GM12878 (cell line): ENCODE results near the gene TTLL7. TPM values are rescaled to one million over a fixed set of nuclear protein-coding genes. Genes with fewer than 3 reads are reported as not detected.
"Not testable (repeated sequence)": the region's sequence is repeated elsewhere in the genome, so short reads cannot be mapped to it uniquely, and the experiment has no call there.

Experiments used
- ATAC-seq: fragments of 200-7000 bp; cut with Tn5 transposase; 3 replicates; pipeline ENCODE4 v1.9.1; 2020; ENCODE audit warnings: mild to moderate bottlenecking, moderate library complexity
- BruUV-seq: library from RNA; stranded (reverse); fragments of 400-500 nt; replicated peaks from 2 replicates; lab custom pipeline; 2021; lab: Mats Ljungman, UMichigan
- CTCF ChIA-PET: fragments of 300-600 bp; sonication (Branson Sonifier 250); formaldehyde crosslinking; extraction: SDS; loops from one replicate; lab custom pipeline; 2021; ENCODE audit warnings: inconsistent platforms; lab: Yijun Ruan, JAX
- POLR2A ChIA-PET: fragments of 350-600 bp; formaldehyde crosslinking; extraction: SDS; loops from one replicate; lab custom pipeline; 2021; ENCODE audit warnings: inconsistent platforms; lab: Charles Lee
- RAD21 ChIA-PET: fragments of 300-600 bp; sonication (Branson Sonifier 250); formaldehyde crosslinking; loops from one replicate; lab custom pipeline; 2023; ENCODE audit warnings: antibody characterized with exemption; ENCODE audit not compliant: unreplicated experiment; lab: Charles Lee
- SMC1A ChIA-PET: fragments of 300-600 bp; sonication (Branson Sonifier 250); formaldehyde crosslinking; loops from one replicate; lab custom pipeline; 2023; ENCODE audit not compliant: unreplicated experiment, uncharacterized antibody; lab: Charles Lee
- DNase-seq: peaks from one replicate; pipeline ENCODE4 v3.0.0-alpha.2; 2011; ENCODE audit warnings: low read depth, low spot score
- FAIRE-seq: peaks from 3 replicates; lab custom pipeline; 2011; peaks lifted over from hg19 to GRCh38; lab: Jason Lieb, UNC
- H2AFZ ChIP-seq: 2 replicates; pipeline ENCODE4 v1.6.0; 2011; ENCODE audit warnings: low read depth, low read length, control low read depth; ENCODE audit not compliant: control insufficient read depth
- H3K27ac ChIP-seq: 2 replicates; pipeline ENCODE4 v1.5.1; 2011; ENCODE audit warnings: control low read depth; ENCODE audit not compliant: control insufficient read depth, insufficient read depth
- H3K27me3 ChIP-seq, 2 experiments: replicated peaks in 1 of 2; 2 replicates each; pipeline versions ENCODE4 v1.6.0 to v1.6.1; 2011; ENCODE audit warnings: low read length in 1 of 2; ENCODE audit not compliant: control insufficient read depth in 2 of 2, insufficient read depth in 2 of 2
- H3K36me3 ChIP-seq, 2 experiments: 2 replicates each; pipeline ENCODE4 v1.5.1; 2011; ENCODE audit warnings: low read length in 1 of 2; ENCODE audit not compliant: control insufficient read depth in 2 of 2, insufficient read depth in 2 of 2
- H3K4me1 ChIP-seq: 2 replicates; pipeline ENCODE4 v1.6.1; 2011; ENCODE audit warnings: mild to moderate bottlenecking, low read length, moderate library complexity, mixed read lengths; ENCODE audit not compliant: control insufficient read depth, insufficient read depth
- H3K4me2 ChIP-seq: 2 replicates; pipeline ENCODE4 v1.6.0; 2011; ENCODE audit warnings: control low read depth; ENCODE audit not compliant: control insufficient read depth, insufficient read depth
- H3K4me3 ChIP-seq: fragments of 200-600 bp; sonication (generic); 2 replicates; pipeline ENCODE4 v1.5.1; 2016
- H3K79me2 ChIP-seq: 2 replicates; pipeline ENCODE4 v1.6.0; 2011; ENCODE audit warnings: low read length; ENCODE audit not compliant: control insufficient read depth, insufficient read depth
- H3K9ac ChIP-seq: 2 replicates; pipeline ENCODE4 v1.8.0; 2011; ENCODE audit warnings: low read length, control low read depth, mixed read lengths; ENCODE audit not compliant: control insufficient read depth, insufficient read depth
- H3K9me3 ChIP-seq: replicated peaks from 3 replicates; pipeline ENCODE4 v1.5.1; 2011; ENCODE audit warnings: mild to moderate bottlenecking, low read length; ENCODE audit not compliant: control insufficient read depth, insufficient read depth
- H4K20me1 ChIP-seq: 2 replicates; pipeline ENCODE4 v1.6.0; 2011; ENCODE audit not compliant: control insufficient read depth, insufficient read depth
- PAX5 ChIP-seq: IDR thresholded peaks from 2 replicates; pipeline ENCODE4 v1.6.1; 2011; ENCODE audit warnings: low read depth, low read length, borderline replicate concordance
- RAD21 ChIP-seq: IDR thresholded peaks from 2 replicates; pipeline ENCODE4 v1.6.1; 2011; ENCODE audit warnings: mild to moderate bottlenecking, low read depth, low read length, moderate library complexity; ENCODE audit not compliant: insufficient read depth
- RAD51 ChIP-seq: fragments of 450-650 bp; IDR thresholded peaks from 2 replicates; pipeline ENCODE4 v1.6.1; 2016; ENCODE audit warnings: moderate library complexity, mild to moderate bottlenecking, inconsistent platforms
- TBL1XR1 ChIP-seq: IDR thresholded peaks from 2 replicates; pipeline ENCODE4 v1.6.1; 2012; ENCODE audit warnings: low read depth, low read length, improper control_type of control experiment
- WGBS: methylation state at CpG from one replicate; pipeline ENCODE4 v1.1.6; 2016; ENCODE audit warnings: low lambda C conversion rate; ENCODE audit not compliant: insufficient replicate concordance, insufficient coverage; ENCODE audit errors: missing lambda C conversion rate; 5-methylcytosine and 5-hydroxymethylcytosine counted together
- in situ Hi-C: fragments of 300-500 bp; cut with MboI; formaldehyde crosslinking; loops from 9 replicates; pipeline ENCODE4 v1.14.3; 2018; ENCODE audit warnings: mixed read lengths
- intact Hi-C: fragments of 100-400 bp; cut with micrococcal nuclease; formaldehyde crosslinking; loops from one replicate; pipeline ENCODE4 v1.14.2; 2022; ENCODE audit not compliant: unreplicated experiment
- polyA plus RNA-seq, 11 experiments: library from polyadenylated mRNA; depleted of rRNA in 4 of 11; unstranded in 6 of 11; stranded (reverse) in 5 of 11; fragments of >200 nt; fragmentation: Nextera tagmentation in 4 of 11; fragmentation: Illumina TruSeq in 1 of 11; extraction: Ambion mirVana in 4 of 11; extraction: Trizol in 1 of 11; gene quantifications; 1 replicate in 1 of 11; 2 replicates in 10 of 11; pipeline versions ENCODE4 v1.2.1 to v1.2.3, GENCODE V29; 2011 to 2016; ENCODE audit warnings: inconsistent platforms in 2 of 11, missing spikeins in 2 of 11, low read depth in 1 of 11
- total RNA-seq, 4 experiments: library from RNA; depleted of rRNA in 3 of 4; stranded (reverse); fragments of >200 nt in 3 of 4; fragmentation: Illumina TruSeq in 1 of 4; extraction: Trizol in 1 of 4; gene quantifications; 2 replicates each; pipeline versions ENCODE4 v1.2.1 to v1.2.3, GENCODE V29; 2013 to 2021
- TF ChIP-seq, protein P1 (sequence below), 3 experiments: IDR thresholded peaks in 2 of 3; conservative IDR thresholded peaks in 1 of 3; 2 replicates each; pipeline ENCODE4 v1.5.1; 2011; ENCODE audit warnings: low read depth in 3 of 3, low read length in 3 of 3, mild to moderate bottlenecking in 3 of 3, control low read depth in 2 of 3, moderate library complexity in 2 of 3, inconsistent platforms in 1 of 3, mixed read lengths in 1 of 3; ENCODE audit not compliant: control insufficient read depth in 2 of 3, insufficient read depth in 1 of 3; ENCODE audit errors: extremely low read depth in 1 of 3

The TTLL7 gene
- total and polyA plus RNA-seq, 10 of the 15 experiments (the other 5 are each of a cell fraction or from before 2014, with no cell fraction given) = 0.03 to 1.4 (median 0.61) TPM

DNA sequence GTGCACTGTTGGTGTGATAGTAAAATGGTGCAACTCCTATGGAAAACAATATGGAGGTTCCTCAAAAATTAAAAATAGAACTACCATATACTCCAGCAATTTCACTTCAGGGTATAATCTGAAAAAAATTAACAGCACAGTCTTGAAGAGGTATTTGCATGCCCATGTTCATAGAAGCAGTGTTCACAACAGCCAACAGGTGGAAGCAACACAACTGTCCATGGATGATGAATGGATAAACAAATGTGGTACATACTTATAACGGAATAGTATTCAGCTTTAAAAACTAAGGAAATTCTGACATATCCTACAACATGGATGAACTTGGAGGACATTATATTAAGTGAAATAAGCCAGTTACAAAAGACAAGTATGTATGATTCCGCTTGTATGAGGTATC is 8.2 kb downstream of the TTLL7 start:
- no peak overlapping the region for H3K9ac ChIP-seq
- RAD21 ChIA-PET = no interaction called here
- TF ChIP-seq RAD21 (peak; percentile 10; the same call in 1 of the 2 replicates), PAX5 (no peak)
- TF ChIP-seq, protein P1, sequence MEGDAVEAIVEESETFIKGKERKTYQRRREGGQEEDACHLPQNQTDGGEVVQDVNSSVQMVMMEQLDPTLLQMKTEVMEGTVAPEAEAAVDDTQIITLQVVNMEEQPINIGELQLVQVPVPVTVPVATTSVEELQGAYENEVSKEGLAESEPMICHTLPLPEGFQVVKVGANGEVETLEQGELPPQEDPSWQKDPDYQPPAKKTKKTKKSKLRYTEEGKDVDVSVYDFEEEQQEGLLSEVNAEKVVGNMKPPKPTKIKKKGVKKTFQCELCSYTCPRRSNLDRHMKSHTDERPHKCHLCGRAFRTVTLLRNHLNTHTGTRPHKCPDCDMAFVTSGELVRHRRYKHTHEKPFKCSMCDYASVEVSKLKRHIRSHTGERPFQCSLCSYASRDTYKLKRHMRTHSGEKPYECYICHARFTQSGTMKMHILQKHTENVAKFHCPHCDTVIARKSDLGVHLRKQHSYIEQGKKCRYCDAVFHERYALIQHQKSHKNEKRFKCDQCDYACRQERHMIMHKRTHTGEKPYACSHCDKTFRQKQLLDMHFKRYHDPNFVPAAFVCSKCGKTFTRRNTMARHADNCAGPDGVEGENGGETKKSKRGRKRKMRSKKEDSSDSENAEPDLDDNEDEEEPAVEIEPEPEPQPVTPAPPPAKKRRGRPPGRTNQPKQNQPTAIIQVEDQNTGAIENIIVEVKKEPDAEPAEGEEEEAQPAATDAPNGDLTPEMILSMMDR (IDR thresholded peaks at IDR 0.05 in 2 of 3, conservative IDR thresholded peaks at IDR 0.05 in 1 of 3; ENCODE audit: control insufficient read depth in 2 of 3, extremely low read depth in 1 of 3, insufficient read depth in 1 of 3, low read depth in 3 of 3, low read length in 3 of 3) = 0 out of 6 replicates have a peak, but pooled peaks of 1 of the 3 experiments have one; percentile 4
- TF ChIP-seq, all 136 proteins: peak for 2
- WGBS = 15% methylated on average over 2 of the region's 2 CpGs
- Histone ChIP-seq H3K4me3 (no peak overlapping the region), H3K27ac (no peak overlapping the region), H3K4me1 (no peaks in the 10 kb centered on the region), H2AFZ (no peak overlapping the region), H3K4me2 (no peak overlapping the region), H3K27me3 (no peaks in the 10 kb centered on the region), H3K9me3 (no peaks in the 10 kb centered on the region; the same call in 2 of the 3 replicates), H3K79me2 (no peaks in the 10 kb centered on the region), H4K20me1 (no peaks in the 10 kb centered on the region), H3K36me3 (no peaks in the 10 kb centered on the region)
- ATAC-seq (no peak), FAIRE-seq (no peak), DNase-seq (no peak)
- BruUV-seq = no TSS peak
- CTCF ChIA-PET = interaction anchor here (0.7 to 0.9 kb wide), 2 partner anchors 18 to 49 kb away, joined by 3 read pairs; no protein-coding TSS in a partner anchor
- in situ Hi-C loops (no loop called here), intact Hi-C loops (no loop called here)
- POLR2A ChIA-PET = interaction anchor here (0.7 kb wide), 1 partner anchor 190 kb away, joined by 3 read pairs; no protein-coding TSS in a partner anchor
- SMC1A ChIA-PET = no interaction called here

DNA sequence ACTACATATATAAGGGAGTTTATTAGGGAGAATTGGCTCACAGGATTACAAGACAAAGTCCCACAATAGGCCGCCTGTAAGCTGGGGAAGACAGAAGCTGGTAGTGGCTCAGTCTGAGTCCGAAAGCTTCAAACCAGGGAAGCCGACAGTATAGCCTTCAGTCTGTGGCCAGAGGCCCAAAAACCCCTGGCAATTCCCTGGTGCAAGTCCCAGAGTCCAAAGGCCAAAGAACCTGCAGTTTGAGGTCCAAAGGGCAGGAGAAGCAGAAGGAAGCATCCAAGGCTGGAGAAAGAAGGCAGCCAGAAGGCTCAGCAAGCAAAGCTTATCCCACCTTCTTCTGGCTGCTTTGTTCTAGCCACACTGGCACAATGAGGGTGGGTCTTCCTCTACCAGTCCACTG is 13.9 kb downstream of the TTLL7 start:
- no peak overlapping the region for H3K4me3 ChIP-seq
- 53% methylated on average over 3 of the region's 3 CpGs for WGBS
- H3K9ac ChIP-seq = no peak overlapping the region
- H3K27me3 ChIP-seq = no peaks in the 10 kb centered on the region
- no peaks in the 10 kb centered on the region for H4K20me1 ChIP-seq
- no peaks in the 10 kb centered on the region; the same call in 2 of the 3 replicates for H3K9me3 ChIP-seq
- ChIA-PET POLR2A (no interaction called here), SMC1A (no interaction called here), CTCF (no interaction called here), RAD21 (no interaction called here)
- H2AFZ ChIP-seq = no peak overlapping the region
- no peaks in the 10 kb centered on the region for H3K4me1 ChIP-seq
- no peak for DNase-seq
- BruUV-seq = no TSS peak
- H3K36me3 ChIP-seq = no peaks in the 10 kb centered on the region
- H3K79me2 ChIP-seq = no peaks in the 10 kb centered on the region
- in situ Hi-C loops = no loop called here
- intact Hi-C loops = no loop called here
- no peak for ATAC-seq
- no peak overlapping the region for H3K27ac ChIP-seq
- H3K4me2 ChIP-seq = no peak overlapping the region
- TF ChIP-seq TBL1XR1 (no peak), RAD51 (no peak)
- no peak for FAIRE-seq

DNA sequence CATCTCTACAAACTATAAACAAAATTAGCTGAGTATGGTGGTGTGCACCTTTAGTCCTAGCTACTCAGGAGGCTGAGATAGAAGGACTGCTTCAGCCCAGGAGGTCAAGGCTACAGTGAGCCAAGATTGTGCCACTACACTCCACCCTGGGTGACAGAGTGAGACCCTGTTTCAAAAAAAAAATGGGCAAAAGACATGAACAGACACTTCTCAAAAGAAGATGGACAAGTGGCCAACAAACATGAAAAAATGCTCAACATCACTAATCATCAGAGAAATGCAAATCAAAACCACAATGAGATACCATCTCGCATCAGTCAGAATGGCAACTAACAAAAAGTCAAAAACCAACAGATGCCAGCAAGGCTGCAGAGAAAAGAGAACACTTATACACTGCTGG is 15.0 kb downstream of the TTLL7 start:
- H3K36me3 ChIP-seq, SMC1A ChIA-PET, ATAC-seq: not testable (repeated sequence)

More for the DNA sequence above, 15.0 kb downstream of the TTLL7 start:
- in situ Hi-C loops, H3K9me3 ChIP-seq, H3K4me3 ChIP-seq, H4K20me1 ChIP-seq, H2AFZ ChIP-seq, CTCF ChIA-PET, BruUV-seq, DNase-seq, POLR2A ChIA-PET, H3K9ac ChIP-seq, H3K4me1 ChIP-seq, H3K27ac ChIP-seq, H3K4me2 ChIP-seq, RAD21 ChIA-PET, FAIRE-seq, H3K27me3 ChIP-seq, H3K79me2 ChIP-seq, intact Hi-C loops: not testable (repeated sequence)
- 0% methylated on average over 1 of the region's 1 CpG for WGBS
